HCT116 (cell line): ENCODE measurements around the gene RYR3.

Experiments
- EZH2phosphoT487 ChIP-seq: fragments of 200-600 bp; IDR thresholded peaks from 2 replicates; pipeline ENCODE4 v1.6.1; 2018; ENCODE audit warnings: antibody characterized with exemption, borderline replicate concordance
- POLR2A ChIP-seq: IDR thresholded peaks from 2 replicates; pipeline ENCODE4 v1.7.0; 2011; ENCODE audit warnings: borderline replicate concordance; ENCODE audit not compliant: insufficient read depth, insufficient read length; ENCODE audit errors: extremely low read depth
- ZFX ChIP-seq: fragments of 450-650 bp; IDR thresholded peaks from 2 replicates; pipeline ENCODE4 v1.6.1; 2017
- TF ChIP-seq, protein P1 (sequence below), 3 experiments: fragments of 200-600 bp in 1 of 3; sonication (generic) in 1 of 3; IDR thresholded peaks in 2 of 3; conservative IDR thresholded peaks in 1 of 3; 2 replicates each; pipeline ENCODE4 v1.5.1; 2012 to 2017; ENCODE audit warnings: low read depth in 2 of 3, low read length in 2 of 3, antibody characterized with exemption in 1 of 3, borderline replicate concordance in 1 of 3, control low read depth in 1 of 3, mild to moderate bottlenecking in 1 of 3, mixed read lengths in 1 of 3, mixed run types in 1 of 3, moderate library complexity in 1 of 3; ENCODE audit not compliant: insufficient read depth in 1 of 3
- TF ChIP-seq, protein P2 (sequence below): IDR thresholded peaks from 2 replicates; pipeline ENCODE4 v1.6.1; 2012; ENCODE audit warnings: low read depth
- TF ChIP-seq, protein P3 (sequence below): IDR thresholded peaks from 2 replicates; pipeline ENCODE4 v1.6.1; 2011; ENCODE audit warnings: mild to moderate bottlenecking, low read length, moderate library complexity; ENCODE audit not compliant: insufficient replicate concordance; ENCODE audit errors: extremely low read depth

DNA sequence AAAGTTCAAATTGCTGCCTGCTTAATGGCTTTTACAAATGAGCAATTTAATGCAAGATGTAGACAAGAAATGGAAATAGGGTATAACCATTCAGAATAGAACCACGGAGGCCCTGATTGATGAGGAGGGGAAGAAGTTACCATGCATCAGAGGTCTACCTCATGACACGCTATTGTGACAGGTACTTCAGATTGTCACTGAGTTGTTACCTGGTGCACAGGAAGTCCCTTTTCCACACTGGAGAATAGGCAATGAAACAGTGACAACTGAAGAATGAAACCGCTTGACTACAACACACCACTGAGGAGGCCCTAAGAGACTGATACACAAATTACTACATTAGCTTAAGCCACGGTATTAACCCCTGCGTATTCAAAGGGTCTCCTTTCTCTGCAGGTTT is 251.2 kb downstream of the RYR3 start:
- TF ChIP-seq, protein P1, sequence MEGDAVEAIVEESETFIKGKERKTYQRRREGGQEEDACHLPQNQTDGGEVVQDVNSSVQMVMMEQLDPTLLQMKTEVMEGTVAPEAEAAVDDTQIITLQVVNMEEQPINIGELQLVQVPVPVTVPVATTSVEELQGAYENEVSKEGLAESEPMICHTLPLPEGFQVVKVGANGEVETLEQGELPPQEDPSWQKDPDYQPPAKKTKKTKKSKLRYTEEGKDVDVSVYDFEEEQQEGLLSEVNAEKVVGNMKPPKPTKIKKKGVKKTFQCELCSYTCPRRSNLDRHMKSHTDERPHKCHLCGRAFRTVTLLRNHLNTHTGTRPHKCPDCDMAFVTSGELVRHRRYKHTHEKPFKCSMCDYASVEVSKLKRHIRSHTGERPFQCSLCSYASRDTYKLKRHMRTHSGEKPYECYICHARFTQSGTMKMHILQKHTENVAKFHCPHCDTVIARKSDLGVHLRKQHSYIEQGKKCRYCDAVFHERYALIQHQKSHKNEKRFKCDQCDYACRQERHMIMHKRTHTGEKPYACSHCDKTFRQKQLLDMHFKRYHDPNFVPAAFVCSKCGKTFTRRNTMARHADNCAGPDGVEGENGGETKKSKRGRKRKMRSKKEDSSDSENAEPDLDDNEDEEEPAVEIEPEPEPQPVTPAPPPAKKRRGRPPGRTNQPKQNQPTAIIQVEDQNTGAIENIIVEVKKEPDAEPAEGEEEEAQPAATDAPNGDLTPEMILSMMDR (IDR thresholded peaks at IDR 0.05 in 2 of 3, conservative IDR thresholded peaks at IDR 0.05 in 1 of 3; ENCODE audit: borderline replicate concordance in 1 of 3, insufficient read depth in 1 of 3, low read depth in 2 of 3, low read length in 2 of 3), result no peak
- TF ChIP-seq, protein P2, sequence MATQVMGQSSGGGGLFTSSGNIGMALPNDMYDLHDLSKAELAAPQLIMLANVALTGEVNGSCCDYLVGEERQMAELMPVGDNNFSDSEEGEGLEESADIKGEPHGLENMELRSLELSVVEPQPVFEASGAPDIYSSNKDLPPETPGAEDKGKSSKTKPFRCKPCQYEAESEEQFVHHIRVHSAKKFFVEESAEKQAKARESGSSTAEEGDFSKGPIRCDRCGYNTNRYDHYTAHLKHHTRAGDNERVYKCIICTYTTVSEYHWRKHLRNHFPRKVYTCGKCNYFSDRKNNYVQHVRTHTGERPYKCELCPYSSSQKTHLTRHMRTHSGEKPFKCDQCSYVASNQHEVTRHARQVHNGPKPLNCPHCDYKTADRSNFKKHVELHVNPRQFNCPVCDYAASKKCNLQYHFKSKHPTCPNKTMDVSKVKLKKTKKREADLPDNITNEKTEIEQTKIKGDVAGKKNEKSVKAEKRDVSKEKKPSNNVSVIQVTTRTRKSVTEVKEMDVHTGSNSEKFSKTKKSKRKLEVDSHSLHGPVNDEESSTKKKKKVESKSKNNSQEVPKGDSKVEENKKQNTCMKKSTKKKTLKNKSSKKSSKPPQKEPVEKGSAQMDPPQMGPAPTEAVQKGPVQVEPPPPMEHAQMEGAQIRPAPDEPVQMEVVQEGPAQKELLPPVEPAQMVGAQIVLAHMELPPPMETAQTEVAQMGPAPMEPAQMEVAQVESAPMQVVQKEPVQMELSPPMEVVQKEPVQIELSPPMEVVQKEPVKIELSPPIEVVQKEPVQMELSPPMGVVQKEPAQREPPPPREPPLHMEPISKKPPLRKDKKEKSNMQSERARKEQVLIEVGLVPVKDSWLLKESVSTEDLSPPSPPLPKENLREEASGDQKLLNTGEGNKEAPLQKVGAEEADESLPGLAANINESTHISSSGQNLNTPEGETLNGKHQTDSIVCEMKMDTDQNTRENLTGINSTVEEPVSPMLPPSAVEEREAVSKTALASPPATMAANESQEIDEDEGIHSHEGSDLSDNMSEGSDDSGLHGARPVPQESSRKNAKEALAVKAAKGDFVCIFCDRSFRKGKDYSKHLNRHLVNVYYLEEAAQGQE, result no peak
- TF ChIP-seq EZH2phosphoT487 (no peak), POLR2A (no peak), ZFX (no peak)
- TF ChIP-seq, protein P3, sequence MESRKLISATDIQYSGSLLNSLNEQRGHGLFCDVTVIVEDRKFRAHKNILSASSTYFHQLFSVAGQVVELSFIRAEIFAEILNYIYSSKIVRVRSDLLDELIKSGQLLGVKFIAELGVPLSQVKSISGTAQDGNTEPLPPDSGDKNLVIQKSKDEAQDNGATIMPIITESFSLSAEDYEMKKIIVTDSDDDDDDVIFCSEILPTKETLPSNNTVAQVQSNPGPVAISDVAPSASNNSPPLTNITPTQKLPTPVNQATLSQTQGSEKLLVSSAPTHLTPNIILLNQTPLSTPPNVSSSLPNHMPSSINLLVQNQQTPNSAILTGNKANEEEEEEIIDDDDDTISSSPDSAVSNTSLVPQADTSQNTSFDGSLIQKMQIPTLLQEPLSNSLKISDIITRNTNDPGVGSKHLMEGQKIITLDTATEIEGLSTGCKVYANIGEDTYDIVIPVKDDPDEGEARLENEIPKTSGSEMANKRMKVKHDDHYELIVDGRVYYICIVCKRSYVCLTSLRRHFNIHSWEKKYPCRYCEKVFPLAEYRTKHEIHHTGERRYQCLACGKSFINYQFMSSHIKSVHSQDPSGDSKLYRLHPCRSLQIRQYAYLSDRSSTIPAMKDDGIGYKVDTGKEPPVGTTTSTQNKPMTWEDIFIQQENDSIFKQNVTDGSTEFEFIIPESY, result no peak
